Rectal smooth muscle tissue (tissue), 1 donor: ENCODE data around the gene NECAB3.

Experiments
- H3K27ac ChIP-seq: one replicate; pipeline ENCODE4 v1.7.0; 2013; ENCODE audit warnings: low read depth, low read length, inconsistent platforms
- H3K27me3 ChIP-seq: one replicate; pipeline ENCODE4 v1.7.0; 2013; ENCODE audit warnings: low read length; ENCODE audit not compliant: control insufficient read depth, insufficient read depth
- H3K36me3 ChIP-seq: one replicate; pipeline ENCODE4 v1.7.0; 2013; ENCODE audit warnings: low read length; ENCODE audit not compliant: control insufficient read depth, insufficient read depth
- H3K4me1 ChIP-seq: one replicate; pipeline ENCODE4 v1.7.0; 2013; ENCODE audit warnings: low read length; ENCODE audit not compliant: control insufficient read depth, insufficient read depth
- H3K4me3 ChIP-seq: one replicate; pipeline ENCODE4 v1.7.0; 2013; ENCODE audit warnings: low read length
- H3K9ac ChIP-seq: one replicate; pipeline ENCODE4 v1.7.0; 2013; ENCODE audit warnings: low read length

The NECAB3 gene

GRCh38 chr20:33662172-33662571 is 12.1 kb downstream of the NECAB3 start, which contains the start of gene C20orf144:
TSS of gene C20orf144 (plus strand) at chr20:33662327. CDS start at chr20:33662346, 19 bp downstream.
- H3K4me3 ChIP-seq: peak within 1 kb of the TSS; percentile 89
- H3K36me3 ChIP-seq: peaks cover 11% of the 10 kb centered on the region
- peak within 1 kb of the TSS; percentile 91 for H3K27ac ChIP-seq
- H3K4me1 ChIP-seq: peaks cover 16% of the 10 kb centered on the region
- no peaks in the 10 kb centered on the region for H3K27me3 ChIP-seq
- H3K9ac ChIP-seq: peak within 1 kb of the TSS; percentile 40

GRCh38 chr20:33660685-33661058 is 13.6 kb downstream of the NECAB3 start:
- H3K36me3 ChIP-seq: peaks cover 11% of the 10 kb centered on the region
- H3K27ac ChIP-seq: no peak overlapping the region
- H3K27me3 ChIP-seq: no peaks in the 10 kb centered on the region
- no peak overlapping the region for H3K9ac ChIP-seq
- no peak overlapping the region for H3K4me3 ChIP-seq
- H3K4me1 ChIP-seq: peaks cover 12% of the 10 kb centered on the region

GRCh38 chr20:33660035-33660684 is 14.1 kb downstream of the NECAB3 start:
- no peak overlapping the region for H3K4me3 ChIP-seq
- no peak overlapping the region for H3K27ac ChIP-seq
- H3K36me3 ChIP-seq: peaks cover 11% of the 10 kb centered on the region
- H3K4me1 ChIP-seq: peaks cover 12% of the 10 kb centered on the region
- H3K9ac ChIP-seq: no peak overlapping the region
- H3K27me3 ChIP-seq: no peaks in the 10 kb centered on the region

GRCh38 chr20:33659341-33660034 is 14.7 kb downstream of the NECAB3 start:
- H3K36me3 ChIP-seq: peaks cover 11% of the 10 kb centered on the region
- no peak overlapping the region for H3K4me3 ChIP-seq
- H3K9ac ChIP-seq: no peak overlapping the region
- H3K27ac ChIP-seq: no peak overlapping the region
- H3K27me3 ChIP-seq: no peaks in the 10 kb centered on the region
- H3K4me1 ChIP-seq: peaks cover 12% of the 10 kb centered on the region

GRCh38 chr20:33658929-33659328 is 15.3 kb downstream of the NECAB3 start:
- Histone ChIP-seq H3K27ac (no peak overlapping the region), H3K4me1 (peaks cover 7% of the 10 kb centered on the region), H3K9ac (no peak overlapping the region), H3K27me3 (no peaks in the 10 kb centered on the region), H3K36me3 (peaks cover 11% of the 10 kb centered on the region), H3K4me3 (no peak overlapping the region)

GRCh38 chr20:33658510-33658909 is 15.7 kb downstream of the NECAB3 start:
- peaks cover 8% of the 10 kb centered on the region for H3K4me1 ChIP-seq
- no peak overlapping the region for H3K27ac ChIP-seq
- no peak overlapping the region for H3K4me3 ChIP-seq
- no peak overlapping the region for H3K9ac ChIP-seq
- peaks cover 11% of the 10 kb centered on the region for H3K36me3 ChIP-seq
- H3K27me3 ChIP-seq: no peaks in the 10 kb centered on the region

- H3K36me3 ChIP-seq: peaks cover 11% of the 10 kb centered on the region
Measured at GRCh38 chr20:33657704-33658095, 16.5 kb downstream of the NECAB3 start.

GRCh38 chr20:33656783-33657703 is 17.2 kb downstream of the NECAB3 start:
- peaks cover 11% of the 10 kb centered on the region for H3K36me3 ChIP-seq
- no peak overlapping the region for H3K27ac ChIP-seq
- H3K27me3 ChIP-seq: no peaks in the 10 kb centered on the region
- H3K4me3 ChIP-seq: no peak overlapping the region
- H3K9ac ChIP-seq: no peak overlapping the region
- peaks cover 7% of the 10 kb centered on the region for H3K4me1 ChIP-seq

More at GRCh38 chr20:33657704-33658095, 16.5 kb downstream of the NECAB3 start:
- Histone ChIP-seq H3K27ac (no peak overlapping the region), H3K9ac (no peak overlapping the region), H3K4me1 (peaks cover 9% of the 10 kb centered on the region), H3K27me3 (no peaks in the 10 kb centered on the region), H3K4me3 (no peak overlapping the region)

- Histone ChIP-seq H3K4me1 (peaks cover 7% of the 10 kb centered on the region), H3K4me3 (no peak overlapping the region)
Measured at GRCh38 chr20:33656010-33656782, 18.0 kb downstream of the NECAB3 start.

GRCh38 chr20:33655164-33655563 is 19.1 kb downstream of the NECAB3 start:
- no peaks in the 10 kb centered on the region for H3K27me3 ChIP-seq
- peaks cover 11% of the 10 kb centered on the region for H3K36me3 ChIP-seq
- no peak overlapping the region for H3K9ac ChIP-seq
- H3K27ac ChIP-seq: no peak overlapping the region
- H3K4me3 ChIP-seq: no peak overlapping the region
- peaks cover 7% of the 10 kb centered on the region for H3K4me1 ChIP-seq

More at GRCh38 chr20:33656010-33656782, 18.0 kb downstream of the NECAB3 start:
- no peak overlapping the region for H3K27ac ChIP-seq
- no peaks in the 10 kb centered on the region for H3K27me3 ChIP-seq
- H3K9ac ChIP-seq: no peak overlapping the region
- H3K36me3 ChIP-seq: peaks cover 11% of the 10 kb centered on the region

- peaks cover 7% of the 10 kb centered on the region for H3K4me1 ChIP-seq
- H3K9ac ChIP-seq: no peak overlapping the region
- H3K27ac ChIP-seq: no peak overlapping the region
- peaks cover 11% of the 10 kb centered on the region for H3K36me3 ChIP-seq
- H3K27me3 ChIP-seq: no peaks in the 10 kb centered on the region
- H3K4me3 ChIP-seq: no peak overlapping the region
Measured at GRCh38 chr20:33654680-33655161, 19.5 kb downstream of the NECAB3 start.
